Stomach (tissue), 9 donors: Measurements from ENCODE around the gene OR6C68. TPM values are rescaled to one million over a fixed set of nuclear protein-coding genes. Genes with fewer than 3 reads are reported as not detected.

Experiments used
- DNase-seq, 2 donors: peaks; one replicate each; pipeline versions ENCODE4 v3.0.0 to v3.0.0-alpha.2; 2013 to 2019
- H3K27ac ChIP-seq, 5 donors: fragments of 200-600 bp in 4 of 5; sonication (generic) in 4 of 5; one replicate each; pipeline ENCODE4 v1.5.1; 2013 to 2019; ENCODE audit warnings: mild to moderate bottlenecking in 1 of 5, moderate library complexity in 1 of 5
- H3K27me3 ChIP-seq, 3 donors: fragments of 200-600 bp; sonication (generic); one replicate each; pipeline ENCODE4 v1.5.1; 2017 to 2019; ENCODE audit warnings: mixed run types in 1 of 3
- H3K36me3 ChIP-seq, 4 donors: fragments of 200-600 bp; sonication (generic); 1 replicate in 3 of 4; 2 replicates in 1 of 4; pipeline ENCODE4 v1.5.1; 2016 to 2019
- H3K4me1 ChIP-seq, 4 donors: fragments of 200-600 bp; sonication (generic); one replicate each; pipeline ENCODE4 v1.5.1; 2016 to 2019
- H3K4me3 ChIP-seq, 4 donors: fragments of 200-600 bp; sonication (generic) in 3 of 4; one replicate each; pipeline ENCODE4 v1.5.1; 2016 to 2019; ENCODE audit warnings: mild to moderate bottlenecking in 1 of 4
- H3K9me3 ChIP-seq, 4 donors: fragments of 200-600 bp; sonication (generic); one replicate each; pipeline ENCODE4 v1.5.1; 2016 to 2019
- EP300 ChIP-seq: sonication (generic); formaldehyde crosslinking; IDR thresholded peaks from one replicate; pipeline ENCODE4 v1.6.1; 2017; ENCODE audit warnings: antibody characterized with exemption
- POLR2A ChIP-seq, 4 donors: fragments of 450-650 bp; IDR thresholded peaks; one replicate each; pipeline ENCODE4 v1.6.1; 2016; ENCODE audit warnings: antibody characterized with exemption in 4 of 4, control low read depth in 2 of 4, mild to moderate bottlenecking in 1 of 4, moderate library complexity in 1 of 4
- POLR2AphosphoS5 ChIP-seq, 3 donors: sonication (generic); formaldehyde crosslinking; IDR thresholded peaks; one replicate each; pipeline ENCODE4 v1.6.1; 2016; ENCODE audit warnings: antibody characterized with exemption in 3 of 3
- WGBS, 5 donors: extraction: QIAGEN DNeasy Blood & Tissue Kit in 3 of 5; methylation state at CpG; one replicate each; pipeline versions ENCODE4 v1.1.5 to v1.1.7; 2013 to 2018; 5-methylcytosine and 5-hydroxymethylcytosine counted together
- intact Hi-C: fragments of 100-400 bp; cut with DNase I; formaldehyde crosslinking; loops from one replicate; pipeline ENCODE4 v1.15.1; 2023; ENCODE audit warnings: low total_unique reads
- polyA plus RNA-seq, 3 donors: library from polyadenylated mRNA; stranded (reverse); fragments of 200-250 nt; gene quantifications; one replicate each; pipeline ENCODE4 v1.2.3, GENCODE V29; 2013
- total RNA-seq, 5 donors: library from RNA; depleted of rRNA; stranded (reverse); fragments of >200 nt; gene quantifications; one replicate each; pipeline versions ENCODE4 v1.1.0 to v1.2.3, GENCODE V29; 2014 to 2016
- TF ChIP-seq, protein P1 (sequence below), 7 experiments: fragments of 450-650 bp in 4 of 7; fragments of 200-600 bp in 3 of 7; sonication (generic) in 3 of 7; IDR thresholded peaks; one replicate each; pipeline ENCODE4 v1.5.1; 2016 to 2019; ENCODE audit warnings: antibody characterized with exemption in 7 of 7, control low read depth in 2 of 7, mild to moderate bottlenecking in 1 of 7
- donor health status: healthy with polysubstance abuse.
- donor health status: Bipolar disorder and iron deficiency.
- donor health status: healthy.

The OR6C68 gene
- total and polyA plus RNA-seq, 8 donors: not detected

DNA sequence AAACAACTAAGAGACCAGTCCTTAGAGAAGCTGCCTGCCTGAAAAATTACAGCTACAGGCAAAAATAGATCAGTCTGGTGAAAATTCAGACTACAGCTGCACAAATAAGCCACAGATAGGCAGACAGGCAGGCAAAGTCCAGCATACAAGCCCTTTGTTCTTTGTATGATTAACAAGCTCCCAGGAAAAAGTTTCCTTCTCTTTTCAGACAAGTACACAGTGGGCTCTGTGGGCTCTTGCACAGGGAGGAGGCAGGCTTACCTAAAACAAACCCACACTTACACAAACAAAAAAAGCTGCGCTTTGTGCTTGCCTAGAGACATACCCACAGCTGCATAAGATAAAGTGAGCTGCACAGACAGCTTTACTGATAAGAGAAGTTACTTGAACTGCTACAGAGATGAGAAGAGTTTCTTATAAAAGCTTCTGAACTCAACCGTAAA is 7.7 kb downstream of the OR6C68 start:
- no peak overlapping the region for H3K27ac ChIP-seq
- H3K27me3 ChIP-seq: no peaks in the 10 kb centered on the region
- intact Hi-C loops: no loop called here
- TF ChIP-seq, protein P1, sequence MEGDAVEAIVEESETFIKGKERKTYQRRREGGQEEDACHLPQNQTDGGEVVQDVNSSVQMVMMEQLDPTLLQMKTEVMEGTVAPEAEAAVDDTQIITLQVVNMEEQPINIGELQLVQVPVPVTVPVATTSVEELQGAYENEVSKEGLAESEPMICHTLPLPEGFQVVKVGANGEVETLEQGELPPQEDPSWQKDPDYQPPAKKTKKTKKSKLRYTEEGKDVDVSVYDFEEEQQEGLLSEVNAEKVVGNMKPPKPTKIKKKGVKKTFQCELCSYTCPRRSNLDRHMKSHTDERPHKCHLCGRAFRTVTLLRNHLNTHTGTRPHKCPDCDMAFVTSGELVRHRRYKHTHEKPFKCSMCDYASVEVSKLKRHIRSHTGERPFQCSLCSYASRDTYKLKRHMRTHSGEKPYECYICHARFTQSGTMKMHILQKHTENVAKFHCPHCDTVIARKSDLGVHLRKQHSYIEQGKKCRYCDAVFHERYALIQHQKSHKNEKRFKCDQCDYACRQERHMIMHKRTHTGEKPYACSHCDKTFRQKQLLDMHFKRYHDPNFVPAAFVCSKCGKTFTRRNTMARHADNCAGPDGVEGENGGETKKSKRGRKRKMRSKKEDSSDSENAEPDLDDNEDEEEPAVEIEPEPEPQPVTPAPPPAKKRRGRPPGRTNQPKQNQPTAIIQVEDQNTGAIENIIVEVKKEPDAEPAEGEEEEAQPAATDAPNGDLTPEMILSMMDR (IDR thresholded peaks at IDR 0.05): no peak
- TF ChIP-seq POLR2A (IDR thresholded peaks at IDR 0.05) (no peak), EP300 (no peak), POLR2AphosphoS5 (IDR thresholded peaks at IDR 0.05) (no peak)
- H3K4me1 ChIP-seq: peaks cover 0 to 11% (median 4%) of the 10 kb centered on the region in 4 donors
- WGBS, 5 donors: 5 to 15% (median 12%) methylated on average over 2 of the region's 2 CpGs
- H3K9me3 ChIP-seq: no peaks in the 10 kb centered on the region
- no peaks in the 10 kb centered on the region for H3K36me3 ChIP-seq
- peak in 1 of 2 donors; percentile 70 for DNase-seq
- H3K4me3 ChIP-seq: no peak overlapping the region

DNA sequence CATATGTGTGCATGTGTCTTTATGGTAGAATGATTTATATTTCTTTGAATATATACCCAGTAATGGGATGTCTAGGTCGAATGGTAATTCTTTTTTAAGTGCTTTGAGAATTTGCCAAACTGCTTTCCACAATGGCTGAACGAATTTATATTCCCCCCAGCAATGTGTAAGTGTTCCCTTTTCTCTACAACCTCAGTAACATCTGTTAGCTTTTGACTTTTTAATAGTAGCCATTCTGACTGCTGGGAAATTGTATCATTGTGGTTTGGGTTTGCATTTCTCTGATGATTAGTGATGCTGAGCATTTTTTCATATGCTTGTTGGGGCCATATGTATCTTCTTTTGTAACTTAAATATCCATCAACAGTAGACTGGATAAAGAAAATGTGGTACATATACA is 9.4 kb downstream of the OR6C68 start:
- Histone ChIP-seq H3K9me3 (no peaks in the 10 kb centered on the region), H3K4me1 (peaks cover 0 to 11% (median 4%) of the 10 kb centered on the region in 4 donors), H3K27ac (no peak overlapping the region), H3K4me3 (no peak overlapping the region), H3K36me3 (no peaks in the 10 kb centered on the region), H3K27me3 (no peaks in the 10 kb centered on the region)
- intact Hi-C loops: no loop called here
- 34 to 46% (median 38%) methylated on average over 2 of the region's 2 CpGs for WGBS, 5 donors
- TF ChIP-seq POLR2AphosphoS5 (IDR thresholded peaks at IDR 0.05): no peak
- no peak for DNase-seq

- no peaks in the 10 kb centered on the region for H3K36me3 ChIP-seq
- no peak overlapping the region for H3K27ac ChIP-seq
- H3K27me3 ChIP-seq: no peaks in the 10 kb centered on the region
- WGBS, 5 donors: 50 to 92% (median 67%) methylated on average over 1 of the region's 1 CpG
- TF ChIP-seq, protein P1 (IDR thresholded peaks at IDR 0.05): no peak
- TF ChIP-seq EP300: no peak
- no peak for TF ChIP-seq POLR2AphosphoS5 (IDR thresholded peaks at IDR 0.05)
- TF ChIP-seq POLR2A (IDR thresholded peaks at IDR 0.05): no peak
- intact Hi-C loops: no loop called here
- DNase-seq: no peak
- H3K4me3 ChIP-seq: no peak overlapping the region
- H3K9me3 ChIP-seq: peaks cover 0 to 3% (median 0%) of the 10 kb centered on the region in 4 donors
- no peaks in the 10 kb centered on the region for H3K4me1 ChIP-seq
These were observed 23.5 kb downstream of the OR6C68 start for GRCh38 chr12:55515696-55516095.

- H3K27me3 ChIP-seq: no peaks in the 10 kb centered on the region
- no peaks in the 10 kb centered on the region for H3K36me3 ChIP-seq
- H3K4me1 ChIP-seq: no peaks in the 10 kb centered on the region
- peaks cover 0 to 3% (median 0%) of the 10 kb centered on the region in 4 donors for H3K9me3 ChIP-seq
- intact Hi-C loops: no loop called here
- no peak overlapping the region for H3K27ac ChIP-seq
- no peak overlapping the region for H3K4me3 ChIP-seq
- no peak for DNase-seq
- TF ChIP-seq EP300: no peak
- no peak for TF ChIP-seq POLR2A (IDR thresholded peaks at IDR 0.05)
- TF ChIP-seq, protein P1 (IDR thresholded peaks at IDR 0.05): no peak
- TF ChIP-seq POLR2AphosphoS5 (IDR thresholded peaks at IDR 0.05): no peak
These were observed 24.2 kb downstream of the OR6C68 start for GRCh38 chr12:55516391-55516790.

Other genes with a start within 250 kb of the OR6C68 start
- not detected for gene OR6C74, start 247.8 kb upstream of the OR6C68 start, total RNA-seq
- not detected for gene OR6C74, start 247.8 kb upstream of the OR6C68 start, polyA plus RNA-seq
- not detected for gene OR6C6, start 195.8 kb upstream of the OR6C68 start, total RNA-seq
- gene OR6C6, start 195.8 kb upstream of the OR6C68 start, polyA plus RNA-seq: not detected
- gene OR6C1, start 178.0 kb upstream of the OR6C68 start, total RNA-seq: not detected
- not detected for gene OR6C1, start 178.0 kb upstream of the OR6C68 start, polyA plus RNA-seq
- not detected for gene OR6C3, start 161.6 kb upstream of the OR6C68 start, total RNA-seq
- gene OR6C3, start 161.6 kb upstream of the OR6C68 start, polyA plus RNA-seq: not detected
- gene OR6C75, start 129.4 kb upstream of the OR6C68 start, total RNA-seq: not detected
- not detected for gene OR6C75, start 129.4 kb upstream of the OR6C68 start, polyA plus RNA-seq
- gene OR6C65, start 91.8 kb upstream of the OR6C68 start, total RNA-seq: not detected
- gene OR6C65, start 91.8 kb upstream of the OR6C68 start, polyA plus RNA-seq: not detected
- gene OR6C76, start 66.1 kb upstream of the OR6C68 start, total RNA-seq: not detected
- gene OR6C76, start 66.1 kb upstream of the OR6C68 start, polyA plus RNA-seq: not detected
- not detected for gene OR6C2, start 48.3 kb upstream of the OR6C68 start, total RNA-seq
- not detected for gene OR6C2, start 48.3 kb upstream of the OR6C68 start, polyA plus RNA-seq
- gene OR6C70, start 22.2 kb upstream of the OR6C68 start, total RNA-seq: not detected
- not detected for gene OR6C70, start 22.2 kb upstream of the OR6C68 start, polyA plus RNA-seq
- gene OR6C4, start 57.2 kb downstream of the OR6C68 start, total RNA-seq: not detected
- not detected for gene OR6C4, start 57.2 kb downstream of the OR6C68 start, polyA plus RNA-seq
- not detected for gene OR2AP1, start 80.1 kb downstream of the OR6C68 start, total RNA-seq
- gene OR2AP1, start 80.1 kb downstream of the OR6C68 start, polyA plus RNA-seq: not detected
- gene OR10P1, start 144.5 kb downstream of the OR6C68 start, total RNA-seq: not detected
- not detected for gene OR10P1, start 144.5 kb downstream of the OR6C68 start, polyA plus RNA-seq
- 100 to 1,000 TPM in 1 of 5 donors, 10 to 100 TPM in 4; 10.3 to 188 (median 58.0) TPM for gene ITGA7, start 215.5 kb downstream of the OR6C68 start, total RNA-seq
- gene ITGA7, start 215.5 kb downstream of the OR6C68 start, polyA plus RNA-seq: 10 to 100 TPM in 1 of 3 donors, 1 to 10 TPM in 2; 3.5 to 40.6 (median 5.8) TPM
- 100 to 1,000 TPM in 3 of 5 donors, 10 to 100 TPM in 2; 12.8 to 392 (median 114) TPM for gene BLOC1S1, start 223.7 kb downstream of the OR6C68 start, total RNA-seq
- 100 to 1,000 TPM; 349 to 451 (median 411) TPM for gene BLOC1S1, start 223.7 kb downstream of the OR6C68 start, polyA plus RNA-seq
- gene RDH5, start 228.0 kb downstream of the OR6C68 start, total RNA-seq: 10 to 100 TPM in 3 of 5 donors, 1 to 10 TPM in 2; 4.0 to 41.2 (median 19.3) TPM
- 10 to 100 TPM in 1 of 3 donors, 1 to 10 TPM in 2; 3.2 to 10.3 (median 9.7) TPM for gene RDH5, start 228.0 kb downstream of the OR6C68 start, polyA plus RNA-seq
- 1,000 to 10,000 TPM in 1 of 5 donors, 100 to 1,000 TPM in 3, 10 to 100 TPM in 1; 71.2 to 1,329 (median 399) TPM for gene CD63, start 236.6 kb downstream of the OR6C68 start, total RNA-seq
- gene CD63, start 236.6 kb downstream of the OR6C68 start, polyA plus RNA-seq: 100 to 1,000 TPM; 455 to 899 (median 803) TPM